Measurements from ENCODE around the gene APCDD1L. TPM values are rescaled to one million over a fixed set of nuclear protein-coding genes. Genes with fewer than 3 reads are reported as not detected.

Gene APCDD1L
- total RNA-seq, 1 donor from 2014 or later = 4.2 TPM

DNA sequence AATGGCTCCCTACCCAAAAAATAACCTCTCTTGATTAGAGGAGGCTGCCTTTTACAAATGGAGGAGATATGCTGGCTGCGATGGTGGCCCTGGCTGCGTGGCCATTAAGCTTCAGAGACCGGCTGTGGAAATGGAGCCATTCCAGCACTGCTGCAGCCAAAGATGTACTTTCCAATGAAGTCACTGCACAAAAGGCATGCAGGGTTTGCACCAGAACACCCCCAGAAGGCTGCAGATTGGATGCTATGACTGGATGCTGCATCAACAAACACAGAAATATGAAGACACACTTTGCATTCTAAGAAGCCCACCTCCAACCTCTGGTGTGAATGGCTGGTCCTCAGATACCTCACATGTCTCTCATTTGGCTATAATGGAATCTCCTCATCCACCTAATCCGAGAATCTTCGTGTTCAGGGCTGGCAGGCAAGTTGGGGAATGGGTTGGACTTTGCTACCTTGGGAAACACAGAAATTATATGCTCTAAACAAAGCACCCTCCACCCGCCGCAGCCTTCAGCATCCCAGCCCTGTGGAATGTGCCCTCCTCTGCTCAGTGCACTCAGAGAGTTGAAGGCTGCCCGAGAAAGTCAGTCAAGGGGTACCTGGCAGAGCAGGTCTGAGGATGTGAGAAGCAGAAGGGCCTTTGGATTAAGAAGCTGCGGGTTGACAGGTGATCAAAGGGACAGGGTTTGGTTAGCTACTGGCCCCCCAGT, 35.3 kb downstream of the APCDD1L start:
- H3K9me3 ChIP-seq (ENCODE audit: control insufficient read depth in 3 of 3, low read length in 3 of 3) = peaks cover 0 to 4% (median 2%) of the 10 kb centered on the region in 3 donors
- peaks cover 0 to 9% (median 2%) of the 10 kb centered on the region in 3 donors for H3K4me1 ChIP-seq (ENCODE audit: control insufficient read depth in 3 of 3, insufficient read depth in 3 of 3, low read length in 3 of 3)
- no peaks in the 10 kb centered on the region for H3K36me3 ChIP-seq (ENCODE audit: control insufficient read depth in 3 of 3, insufficient read depth in 3 of 3, low read length in 3 of 3)
- no peak overlapping the region for H3K9ac ChIP-seq (ENCODE audit: low read depth in 1 of 3, low read length in 3 of 3)
- H3K4me3 ChIP-seq (ENCODE audit: low read length in 3 of 3) = no peak overlapping the region
- H3K27me3 ChIP-seq (ENCODE audit: control insufficient read depth in 3 of 3, insufficient read depth in 3 of 3, low read length in 3 of 3) = peaks cover 0 to 3% (median 0%) of the 10 kb centered on the region in 3 donors
- H3K27ac ChIP-seq (ENCODE audit: low read depth, low read length) = no peak overlapping the region

DNA sequence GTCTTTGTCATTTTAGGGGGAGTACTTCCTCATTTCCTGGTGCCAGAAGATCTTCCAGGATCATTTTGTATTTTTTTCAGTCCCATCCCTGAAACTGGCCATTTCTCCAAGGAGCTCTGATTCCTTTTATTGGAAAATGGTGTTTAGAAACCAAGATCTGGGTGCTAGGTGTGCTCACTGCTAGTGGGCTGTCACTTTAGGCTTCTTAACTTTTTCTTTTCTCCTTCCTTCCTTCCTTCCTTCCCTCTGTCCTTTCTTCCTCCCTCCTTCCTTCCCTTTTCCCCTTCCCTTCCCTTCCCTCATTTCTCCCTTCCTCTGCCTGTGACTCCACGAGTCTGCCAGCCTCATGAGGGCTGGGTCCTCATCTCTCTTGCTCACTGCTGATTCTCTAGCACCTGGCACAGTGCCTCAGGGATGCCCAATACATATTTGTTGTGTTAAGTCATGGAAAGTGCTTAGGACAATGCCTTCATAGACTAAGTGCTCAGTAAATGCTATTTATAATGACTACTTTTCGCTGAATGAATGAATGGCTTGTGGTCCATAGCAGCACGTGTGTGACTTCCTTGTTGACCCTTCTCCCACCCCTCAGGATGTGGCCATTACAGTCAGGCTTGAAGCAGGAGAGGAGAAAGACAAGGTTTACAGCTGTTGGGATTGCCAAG, 36.9 kb downstream of the APCDD1L start:
- Histone ChIP-seq H3K4me3 (ENCODE audit: low read length in 3 of 3) (no peak overlapping the region), H3K9ac (ENCODE audit: low read depth in 1 of 3, low read length in 3 of 3) (no peak overlapping the region), H3K27ac (ENCODE audit: low read depth, low read length) (no peak overlapping the region), H3K27me3 (ENCODE audit: control insufficient read depth in 3 of 3, insufficient read depth in 3 of 3, low read length in 3 of 3) (peaks cover 0 to 3% (median 0%) of the 10 kb centered on the region in 3 donors), H3K36me3 (ENCODE audit: control insufficient read depth in 3 of 3, insufficient read depth in 3 of 3, low read length in 3 of 3) (no peaks in the 10 kb centered on the region), H3K9me3 (ENCODE audit: control insufficient read depth in 3 of 3, low read length in 3 of 3) (peaks cover 0 to 4% (median 2%) of the 10 kb centered on the region in 3 donors), H3K4me1 (ENCODE audit: control insufficient read depth in 3 of 3, insufficient read depth in 3 of 3, low read length in 3 of 3) (peaks cover 0 to 9% (median 2%) of the 10 kb centered on the region in 3 donors)

- no peaks in the 10 kb centered on the region for H3K36me3 ChIP-seq (ENCODE audit: control insufficient read depth in 3 of 3, insufficient read depth in 3 of 3, low read length in 3 of 3)
- peaks cover 0 to 5% (median 4%) of the 10 kb centered on the region in 3 donors for H3K4me1 ChIP-seq (ENCODE audit: control insufficient read depth in 3 of 3, insufficient read depth in 3 of 3, low read length in 3 of 3)
- H3K4me3 ChIP-seq (ENCODE audit: low read length in 3 of 3) = no peak overlapping the region
- H3K27me3 ChIP-seq (ENCODE audit: control insufficient read depth in 3 of 3, insufficient read depth in 3 of 3, low read length in 3 of 3) = peaks cover 0 to 9% (median 3%) of the 10 kb centered on the region in 3 donors
- peaks cover 0 to 4% (median 2%) of the 10 kb centered on the region in 3 donors for H3K9me3 ChIP-seq (ENCODE audit: control insufficient read depth in 3 of 3, low read length in 3 of 3)
- no peak overlapping the region for H3K27ac ChIP-seq (ENCODE audit: low read depth, low read length)
- no peak overlapping the region for H3K9ac ChIP-seq (ENCODE audit: low read depth in 1 of 3, low read length in 3 of 3)
These were observed 39.7 kb downstream of the APCDD1L start for GRCh38 chr20:58475466-58475865.

- no peaks in the 10 kb centered on the region for H3K36me3 ChIP-seq (ENCODE audit: control insufficient read depth in 3 of 3, insufficient read depth in 3 of 3, low read length in 3 of 3)
- H3K4me1 ChIP-seq (ENCODE audit: control insufficient read depth in 3 of 3, insufficient read depth in 3 of 3, low read length in 3 of 3) = peaks cover 0 to 5% (median 4%) of the 10 kb centered on the region in 3 donors
- peaks cover 0 to 9% (median 3%) of the 10 kb centered on the region in 3 donors for H3K27me3 ChIP-seq (ENCODE audit: control insufficient read depth in 3 of 3, insufficient read depth in 3 of 3, low read length in 3 of 3)
- no peak overlapping the region for H3K9ac ChIP-seq (ENCODE audit: low read depth in 1 of 3, low read length in 3 of 3)
- H3K4me3 ChIP-seq (ENCODE audit: low read length in 3 of 3) = no peak overlapping the region
- H3K27ac ChIP-seq (ENCODE audit: low read depth, low read length) = no peak overlapping the region
- H3K9me3 ChIP-seq (ENCODE audit: control insufficient read depth in 3 of 3, low read length in 3 of 3) = peaks cover 0 to 4% (median 2%) of the 10 kb centered on the region in 3 donors
These were observed 41.5 kb downstream of the APCDD1L start for GRCh38 chr20:58473453-58474425.

DNA sequence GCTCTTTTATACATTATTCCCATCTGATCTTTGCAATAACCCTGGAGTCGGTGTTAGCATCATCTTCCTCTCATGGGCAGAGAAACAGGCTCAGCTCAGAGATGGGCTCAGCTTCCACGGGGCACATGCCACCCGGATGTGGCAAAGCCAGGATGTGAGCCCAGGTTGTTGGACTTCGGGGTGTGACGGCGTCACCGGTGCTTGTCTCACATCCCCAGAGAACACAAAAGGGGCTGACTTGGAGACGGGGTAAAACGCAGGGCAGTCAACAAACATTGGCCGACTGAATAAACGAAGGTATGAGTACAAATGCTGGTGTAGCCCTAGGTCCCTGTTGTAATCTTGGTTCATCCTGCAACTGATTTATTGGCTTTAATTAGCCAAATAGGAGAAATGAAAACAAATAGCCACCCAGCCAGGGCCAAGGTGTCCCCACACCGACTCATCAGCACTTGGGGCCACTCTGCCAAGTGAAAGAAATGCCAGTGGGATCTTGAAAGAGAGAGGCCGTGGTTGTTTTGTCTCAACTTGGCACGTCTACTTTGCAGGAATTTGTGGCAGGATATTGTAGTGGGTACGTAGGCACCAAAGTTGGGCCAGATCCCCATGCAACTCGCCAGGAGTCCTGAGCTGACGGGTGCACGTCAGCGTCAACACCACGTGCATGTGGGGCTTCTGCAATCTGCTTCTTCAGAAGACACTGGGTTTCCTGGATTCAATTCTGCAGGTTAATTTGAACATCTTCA, 42.8 kb downstream of the APCDD1L start:
- Histone ChIP-seq H3K36me3 (ENCODE audit: control insufficient read depth in 3 of 3, insufficient read depth in 3 of 3, low read length in 3 of 3) (no peaks in the 10 kb centered on the region), H3K9me3 (ENCODE audit: control insufficient read depth in 3 of 3, low read length in 3 of 3) (no peaks in the 10 kb centered on the region), H3K9ac (ENCODE audit: low read depth in 1 of 3, low read length in 3 of 3) (no peak overlapping the region), H3K27me3 (ENCODE audit: control insufficient read depth in 3 of 3, insufficient read depth in 3 of 3, low read length in 3 of 3) (peaks cover 0 to 9% (median 3%) of the 10 kb centered on the region in 3 donors), H3K4me3 (ENCODE audit: low read length in 3 of 3) (no peak overlapping the region), H3K4me1 (ENCODE audit: control insufficient read depth in 3 of 3, insufficient read depth in 3 of 3, low read length in 3 of 3) (peaks cover 0 to 5% (median 4%) of the 10 kb centered on the region in 3 donors), H3K27ac (ENCODE audit: low read depth, low read length) (no peak overlapping the region)

DNA sequence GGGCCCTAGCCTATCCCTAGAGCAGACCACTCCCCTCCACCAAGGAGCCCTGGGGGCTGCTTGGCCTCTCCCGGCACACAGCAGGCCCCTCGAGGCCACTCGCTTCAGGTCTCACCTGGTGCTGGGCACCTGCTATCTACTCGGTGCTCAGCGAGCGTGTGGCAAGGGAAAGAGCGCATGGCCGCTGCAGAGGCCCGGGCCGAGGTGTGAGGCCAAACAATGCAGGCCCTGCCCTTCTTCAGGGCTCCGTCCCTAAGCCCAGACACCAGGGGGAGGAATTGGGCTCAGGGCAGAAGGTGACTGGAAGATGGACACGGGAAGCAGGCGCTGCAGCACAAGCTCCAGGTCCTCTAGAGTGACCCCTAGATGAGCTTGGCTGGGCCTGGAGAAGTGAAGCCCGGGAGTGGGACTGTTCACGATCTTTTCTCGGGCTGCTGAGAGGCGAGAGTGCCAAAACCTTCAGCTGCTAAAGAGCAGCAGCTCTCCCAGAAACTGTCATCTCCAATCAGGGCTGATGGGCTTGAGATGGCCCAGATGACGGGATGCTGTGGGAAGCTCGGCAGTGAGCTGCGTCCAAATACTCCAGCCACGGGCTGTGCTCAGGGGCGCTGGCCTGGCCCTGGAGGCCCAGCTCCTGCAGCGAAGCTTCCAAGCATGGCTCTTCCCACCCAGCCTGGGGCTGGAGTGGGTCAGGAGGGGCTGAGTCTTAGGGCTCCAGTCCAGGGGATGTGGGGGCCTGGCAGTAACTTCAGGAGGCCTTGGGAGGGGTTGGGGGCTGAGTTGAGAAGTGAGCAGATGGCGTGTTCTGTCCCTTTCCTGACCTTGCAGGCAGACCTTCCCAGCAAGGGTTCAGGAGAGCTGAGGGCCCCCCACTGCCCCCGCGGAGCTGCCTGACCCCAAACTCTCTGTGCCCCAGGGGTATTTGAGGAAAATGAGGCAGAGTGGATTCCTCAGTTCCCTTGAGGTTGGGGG, 43.7 kb downstream of the APCDD1L start:
- H3K9ac ChIP-seq (ENCODE audit: low read depth in 1 of 3, low read length in 3 of 3) = no peak overlapping the region
- H3K4me3 ChIP-seq (ENCODE audit: low read length in 3 of 3) = no peak overlapping the region
- H3K27ac ChIP-seq (ENCODE audit: low read depth, low read length) = no peak overlapping the region
- peaks cover 0 to 5% (median 4%) of the 10 kb centered on the region in 3 donors for H3K4me1 ChIP-seq (ENCODE audit: control insufficient read depth in 3 of 3, insufficient read depth in 3 of 3, low read length in 3 of 3)
- H3K27me3 ChIP-seq (ENCODE audit: control insufficient read depth in 3 of 3, insufficient read depth in 3 of 3, low read length in 3 of 3) = peaks cover 0 to 9% (median 3%) of the 10 kb centered on the region in 3 donors
- H3K36me3 ChIP-seq (ENCODE audit: control insufficient read depth in 3 of 3, insufficient read depth in 3 of 3, low read length in 3 of 3) = no peaks in the 10 kb centered on the region
- no peaks in the 10 kb centered on the region for H3K9me3 ChIP-seq (ENCODE audit: control insufficient read depth in 3 of 3, low read length in 3 of 3)

GRCh38 chr20:58470336-58471192, 44.6 kb downstream of the APCDD1L start:
- no peaks in the 10 kb centered on the region for H3K9me3 ChIP-seq (ENCODE audit: control insufficient read depth in 3 of 3, low read length in 3 of 3)
- H3K27me3 ChIP-seq (ENCODE audit: control insufficient read depth in 3 of 3, insufficient read depth in 3 of 3, low read length in 3 of 3) = peaks cover 0 to 9% (median 3%) of the 10 kb centered on the region in 3 donors
- no peak overlapping the region for H3K4me3 ChIP-seq (ENCODE audit: low read length in 3 of 3)
- H3K4me1 ChIP-seq (ENCODE audit: control insufficient read depth in 3 of 3, insufficient read depth in 3 of 3, low read length in 3 of 3) = peaks cover 0 to 5% (median 4%) of the 10 kb centered on the region in 3 donors
- H3K36me3 ChIP-seq (ENCODE audit: control insufficient read depth in 3 of 3, insufficient read depth in 3 of 3, low read length in 3 of 3) = no peaks in the 10 kb centered on the region
- no peak overlapping the region for H3K9ac ChIP-seq (ENCODE audit: low read depth in 1 of 3, low read length in 3 of 3)
- no peak overlapping the region for H3K27ac ChIP-seq (ENCODE audit: low read depth, low read length)

DNA sequence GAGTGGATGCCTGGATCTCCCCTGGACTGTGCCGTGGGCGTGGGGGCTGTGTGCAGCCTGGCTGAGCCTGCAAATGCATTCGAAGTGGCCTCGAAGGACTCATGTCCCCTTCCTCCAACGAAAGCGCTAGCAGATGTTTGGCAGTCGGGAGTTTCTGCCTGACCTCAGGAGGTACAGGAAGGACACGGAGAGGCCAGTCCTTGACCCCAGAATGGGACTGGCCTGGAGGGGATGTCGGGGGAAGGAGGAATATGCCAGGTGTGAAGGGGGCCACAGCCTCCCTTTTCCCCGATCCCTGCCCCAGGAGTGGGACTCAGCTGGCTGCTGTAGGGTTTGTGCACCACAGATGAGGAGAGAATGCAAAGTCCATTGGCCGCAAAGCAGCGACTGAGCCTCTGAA, 45.6 kb downstream of the APCDD1L start:
- Histone ChIP-seq H3K4me1 (ENCODE audit: control insufficient read depth in 3 of 3, insufficient read depth in 3 of 3, low read length in 3 of 3) (peaks cover 0 to 5% (median 4%) of the 10 kb centered on the region in 3 donors), H3K36me3 (ENCODE audit: control insufficient read depth in 3 of 3, insufficient read depth in 3 of 3, low read length in 3 of 3) (no peaks in the 10 kb centered on the region), H3K27me3 (ENCODE audit: control insufficient read depth in 3 of 3, insufficient read depth in 3 of 3, low read length in 3 of 3) (peaks cover 0 to 9% (median 3%) of the 10 kb centered on the region in 3 donors), H3K9ac (ENCODE audit: low read depth in 1 of 3, low read length in 3 of 3) (no peak overlapping the region), H3K27ac (ENCODE audit: low read depth, low read length) (no peak overlapping the region), H3K4me3 (ENCODE audit: low read length in 3 of 3) (no peak overlapping the region), H3K9me3 (ENCODE audit: control insufficient read depth in 3 of 3, low read length in 3 of 3) (no peaks in the 10 kb centered on the region)

Measured in skeletal muscle tissue (tissue), 4 donors.